Measurements from ENCODE around the gene TMEM43. TPM values are rescaled to one million over a fixed set of nuclear protein-coding genes. Genes with fewer than 3 reads are reported as not detected.
"Not testable (repeated sequence)": the region's sequence is repeated elsewhere in the genome, so short reads cannot be mapped to it uniquely, and the experiment has no call there.

TMEM43 gene
- total and polyA plus RNA-seq, 4 donors: 42.7 to 79.3 (median 48.9) TPM

DNA sequence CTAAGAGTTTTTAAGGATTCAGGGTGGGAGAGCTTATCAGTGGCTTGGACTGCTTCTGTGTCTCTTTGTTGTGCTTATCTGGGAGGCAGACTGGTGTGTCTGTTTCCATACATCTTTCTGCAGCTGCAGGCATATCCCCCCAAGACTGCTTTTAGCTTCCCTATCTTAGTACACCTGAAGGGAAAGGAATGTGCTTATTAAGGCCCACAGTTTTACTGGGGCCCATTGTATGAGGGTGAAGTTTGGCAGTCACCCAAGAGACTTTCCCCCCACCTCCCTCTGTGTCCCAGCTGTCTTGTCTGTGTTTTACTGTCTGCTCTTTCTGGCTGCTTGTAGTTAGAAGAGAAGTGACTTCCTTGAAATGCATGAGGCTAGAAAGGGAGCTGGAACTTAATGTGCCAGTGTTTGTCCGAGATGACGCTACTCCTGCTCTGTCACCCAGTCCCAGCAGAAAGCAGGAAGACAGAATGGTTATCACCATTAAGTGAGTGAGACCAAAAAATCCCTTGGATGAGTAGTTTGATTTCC lies 3.9 kb upstream of the TMEM43 start:
- H3K9me3 ChIP-seq (ENCODE audit: control insufficient read depth, insufficient read depth, low read length); DNase-seq (ENCODE audit: low read depth in 4 of 6, low spot score in 6 of 6); H3K4me3 ChIP-seq (ENCODE audit: low read depth, low read length); H3K27me3 ChIP-seq (ENCODE audit: control insufficient read depth, insufficient read depth, low read length); H3K27ac ChIP-seq (ENCODE audit: low read depth, low read length): not testable (repeated sequence)
- Histone ChIP-seq H3K4me1 (ENCODE audit: control insufficient read depth, insufficient read depth, low read length) (peaks cover 16% of the 10 kb centered on the region), H3K36me3 (ENCODE audit: control insufficient read depth, insufficient read depth, low read length) (peaks cover 10% of the 10 kb centered on the region)
- WGBS (ENCODE audit: insufficient coverage): no CpG with 5 or more reads among the region's 2 CpGs

DNA sequence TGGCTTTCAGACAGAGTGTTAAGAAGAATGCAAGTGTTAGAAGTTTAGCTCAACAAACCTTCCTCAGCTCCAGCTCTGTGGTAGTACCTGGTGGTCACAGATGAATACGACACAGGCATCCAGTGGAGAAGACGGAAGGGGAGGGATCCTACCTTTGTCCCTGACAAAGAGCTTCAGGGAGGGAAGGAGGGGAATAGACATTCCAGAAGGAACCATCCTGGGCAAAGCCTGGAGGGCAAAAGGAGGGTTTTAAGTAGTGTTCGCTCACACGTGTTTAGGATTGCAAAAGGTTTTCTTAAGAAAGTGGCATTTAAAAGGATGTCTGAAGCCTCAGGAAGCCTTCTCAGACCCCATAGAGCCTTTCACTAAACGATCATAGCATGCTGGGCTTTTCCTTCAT lies 3.0 kb upstream of the TMEM43 start:
- WGBS (ENCODE audit: insufficient coverage): 83% methylated on average over 3 of the region's 5 CpGs
- Histone ChIP-seq H3K36me3 (ENCODE audit: control insufficient read depth, insufficient read depth, low read length) (peaks cover 8% of the 10 kb centered on the region), H3K27me3 (ENCODE audit: control insufficient read depth, insufficient read depth, low read length) (no peaks in the 10 kb centered on the region), H3K9me3 (ENCODE audit: control insufficient read depth, insufficient read depth, low read length) (no peaks in the 10 kb centered on the region), H3K4me1 (ENCODE audit: control insufficient read depth, insufficient read depth, low read length) (peaks cover 22% of the 10 kb centered on the region), H3K4me3 (ENCODE audit: low read depth, low read length) (no peak overlapping the region), H3K27ac (ENCODE audit: low read depth, low read length) (no peak overlapping the region)
- no peak for DNase-seq (ENCODE audit: low read depth in 4 of 6, low spot score in 6 of 6)

DNA sequence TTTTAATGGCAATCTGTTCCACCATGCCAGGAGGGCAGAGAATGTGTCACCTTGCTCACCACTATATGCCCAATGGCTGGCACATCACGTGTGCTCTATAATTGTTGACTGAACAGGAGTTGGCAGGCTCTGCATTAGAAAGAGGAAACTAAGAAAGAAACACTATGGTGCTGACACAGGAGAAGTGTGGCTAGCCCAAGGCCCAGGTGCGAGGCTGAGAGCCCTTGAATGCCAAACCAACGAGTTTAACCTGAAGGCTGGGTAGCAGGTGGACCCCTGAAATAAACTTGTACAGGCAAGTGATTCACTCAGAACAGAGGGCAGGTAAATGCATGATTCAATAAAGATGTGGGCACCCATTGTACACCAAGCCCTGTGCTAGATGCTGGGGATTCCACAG lies 2.6 kb upstream of the TMEM43 start:
- H3K4me1 ChIP-seq (ENCODE audit: control insufficient read depth, insufficient read depth, low read length): peaks cover 22% of the 10 kb centered on the region

DNA sequence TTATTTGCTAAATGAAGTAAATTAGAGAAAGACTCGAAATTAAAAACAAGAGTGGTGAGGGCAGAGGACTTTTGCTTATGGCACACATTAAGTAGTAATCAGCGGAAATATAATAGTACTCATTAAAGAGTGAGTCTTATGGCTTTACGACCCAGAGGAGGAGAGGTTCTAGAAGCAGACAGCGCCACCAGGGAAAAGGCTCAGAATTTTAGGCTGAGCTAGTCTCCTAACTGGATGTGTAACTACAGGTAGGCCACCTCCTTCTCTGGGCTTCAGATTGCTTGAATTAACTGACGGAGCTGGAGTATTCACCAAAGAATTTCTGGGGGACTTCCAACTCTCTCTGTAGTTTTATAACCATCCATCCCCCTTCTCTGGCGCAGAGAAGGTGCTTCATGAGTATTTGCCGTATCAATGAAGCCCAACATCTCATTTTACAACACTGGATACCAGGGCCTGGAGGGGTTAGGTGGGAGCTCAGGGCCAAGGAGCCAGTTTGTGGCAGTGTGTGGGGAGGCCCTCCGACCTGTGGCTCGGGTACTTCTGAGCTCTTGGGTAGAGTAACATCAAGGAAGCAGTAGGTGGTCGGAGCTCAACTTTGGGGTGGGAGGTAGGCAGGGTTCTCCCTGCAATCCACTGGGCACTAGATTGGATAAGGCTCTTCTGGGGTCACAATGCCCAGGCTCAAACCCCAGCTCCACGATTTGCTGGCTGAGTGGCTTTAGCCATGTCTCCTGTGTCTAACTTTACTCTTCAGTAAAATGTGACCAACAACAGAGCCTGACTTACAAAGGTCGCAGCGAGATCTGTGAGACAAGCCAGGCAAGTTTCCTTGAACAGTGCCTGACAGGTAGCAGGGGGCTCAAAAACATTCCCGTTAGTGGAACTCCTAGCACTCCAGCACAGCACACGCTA lies 1.3 kb upstream of the TMEM43 start:
- WGBS (ENCODE audit: insufficient coverage): 54% methylated on average over 11 of the region's 15 CpGs
- DNase-seq (ENCODE audit: low read depth in 4 of 6, low spot score in 6 of 6): no peak
- Histone ChIP-seq H3K4me1 (ENCODE audit: control insufficient read depth, insufficient read depth, low read length) (peaks cover 22% of the 10 kb centered on the region), H3K4me3 (ENCODE audit: low read depth, low read length) (peak overlapping the region; percentile 89), H3K27me3 (ENCODE audit: control insufficient read depth, insufficient read depth, low read length) (no peaks in the 10 kb centered on the region), H3K9me3 (ENCODE audit: control insufficient read depth, insufficient read depth, low read length) (no peaks in the 10 kb centered on the region), H3K27ac (ENCODE audit: low read depth, low read length) (no peak overlapping the region), H3K36me3 (ENCODE audit: control insufficient read depth, insufficient read depth, low read length) (peaks cover 16% of the 10 kb centered on the region)

More for the DNA sequence above, 2.6 kb upstream of the TMEM43 start:
- no peaks in the 10 kb centered on the region for H3K9me3 ChIP-seq (ENCODE audit: control insufficient read depth, insufficient read depth, low read length)
- H3K27me3 ChIP-seq (ENCODE audit: control insufficient read depth, insufficient read depth, low read length): no peaks in the 10 kb centered on the region
- no peak overlapping the region for H3K27ac ChIP-seq (ENCODE audit: low read depth, low read length)
- peaks cover 10% of the 10 kb centered on the region for H3K36me3 ChIP-seq (ENCODE audit: control insufficient read depth, insufficient read depth, low read length)
- 98% methylated on average over 3 of the region's 3 CpGs for WGBS (ENCODE audit: insufficient coverage)
- no peak overlapping the region for H3K4me3 ChIP-seq (ENCODE audit: low read depth, low read length)
- no peak for DNase-seq (ENCODE audit: low read depth in 4 of 6, low spot score in 6 of 6)

DNA sequence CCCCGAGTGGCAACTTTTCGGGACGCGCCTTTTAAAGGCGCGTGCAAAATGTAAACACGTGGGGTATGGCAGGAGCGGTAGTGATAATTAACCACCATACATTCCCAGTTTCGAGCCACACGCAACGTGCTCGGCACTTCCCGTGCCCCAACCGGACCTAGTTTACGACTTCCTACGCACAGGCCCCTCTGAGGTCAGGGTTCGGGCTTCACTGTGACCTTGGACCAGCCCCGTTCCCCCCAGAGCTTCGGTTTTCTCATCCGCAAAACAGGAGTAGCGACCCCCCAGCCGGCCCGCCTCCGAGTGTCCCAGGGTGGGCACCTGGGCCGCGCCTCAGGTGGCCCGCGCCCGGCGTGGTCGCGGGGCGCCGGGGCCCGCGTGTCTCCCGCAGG lies 633 bp upstream of the TMEM43 start:
- DNase-seq (ENCODE audit: low read depth in 4 of 6, low spot score in 6 of 6): peak in 2 of 6 donors; percentile 81 to 85
- Histone ChIP-seq H3K27ac (ENCODE audit: low read depth, low read length) (no peak overlapping the region), H3K4me1 (ENCODE audit: control insufficient read depth, insufficient read depth, low read length) (peaks cover 22% of the 10 kb centered on the region), H3K4me3 (ENCODE audit: low read depth, low read length) (peak overlapping the region; percentile 89), H3K36me3 (ENCODE audit: control insufficient read depth, insufficient read depth, low read length) (peaks cover 17% of the 10 kb centered on the region), H3K27me3 (ENCODE audit: control insufficient read depth, insufficient read depth, low read length) (no peaks in the 10 kb centered on the region), H3K9me3 (ENCODE audit: control insufficient read depth, insufficient read depth, low read length) (no peaks in the 10 kb centered on the region)
- WGBS (ENCODE audit: insufficient coverage): 0% methylated on average over 31 of the region's 37 CpGs

DNA sequence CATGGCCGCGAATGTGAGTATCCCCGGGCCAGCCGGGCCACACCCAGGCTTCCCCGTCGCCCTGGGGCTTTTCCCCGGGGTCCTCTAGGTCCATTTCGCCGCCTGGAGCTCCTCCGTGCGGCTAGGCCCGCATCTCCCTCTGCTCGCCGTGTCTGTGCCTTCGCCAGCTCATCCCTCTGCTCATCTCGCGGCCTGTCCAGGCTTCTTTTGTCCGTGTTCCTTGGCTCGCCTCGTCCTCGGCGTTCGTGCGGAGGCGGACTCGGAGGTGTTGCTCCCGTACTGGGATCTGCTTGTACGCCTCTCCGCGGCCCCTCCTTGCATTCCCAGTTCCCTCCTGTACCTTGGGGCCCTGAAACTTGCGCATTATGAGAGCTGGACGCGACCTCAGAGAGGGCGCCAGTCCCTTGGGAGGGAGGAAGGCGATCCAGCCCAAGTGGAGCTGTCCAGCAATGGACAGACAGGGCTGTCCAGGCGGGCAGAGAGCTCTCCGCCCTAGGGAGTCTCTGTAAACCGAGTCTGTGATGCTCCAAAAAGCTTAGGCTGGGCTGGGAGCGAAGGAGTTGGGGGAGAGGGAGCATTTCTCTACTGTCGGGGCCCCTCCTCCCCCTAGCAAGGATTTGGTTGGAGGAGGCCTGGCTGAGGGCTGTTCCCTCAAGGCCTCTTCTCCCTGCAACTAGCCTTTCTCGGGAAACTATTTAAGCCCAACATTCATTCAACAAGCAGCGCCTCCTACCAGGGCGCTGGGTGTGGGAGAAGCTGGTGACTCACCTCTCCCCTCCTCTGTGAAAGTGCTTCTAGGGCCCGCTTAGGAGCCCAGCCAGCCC lies 553 bp downstream of the TMEM43 start:
- H3K4me1 ChIP-seq (ENCODE audit: control insufficient read depth, insufficient read depth, low read length): peaks cover 22% of the 10 kb centered on the region
- peaks cover 22% of the 10 kb centered on the region for H3K36me3 ChIP-seq (ENCODE audit: control insufficient read depth, insufficient read depth, low read length)
- DNase-seq (ENCODE audit: low read depth in 4 of 6, low spot score in 6 of 6): peak in 1 of 6 donors; percentile 37
- no peaks in the 10 kb centered on the region for H3K27me3 ChIP-seq (ENCODE audit: control insufficient read depth, insufficient read depth, low read length)
- no peaks in the 10 kb centered on the region for H3K9me3 ChIP-seq (ENCODE audit: control insufficient read depth, insufficient read depth, low read length)
- H3K27ac ChIP-seq (ENCODE audit: low read depth, low read length): peak overlapping the region; percentile 78
- peak overlapping the region; percentile 89 for H3K4me3 ChIP-seq (ENCODE audit: low read depth, low read length)
- WGBS (ENCODE audit: insufficient coverage): 0% methylated on average over 39 of the region's 44 CpGs

DNA sequence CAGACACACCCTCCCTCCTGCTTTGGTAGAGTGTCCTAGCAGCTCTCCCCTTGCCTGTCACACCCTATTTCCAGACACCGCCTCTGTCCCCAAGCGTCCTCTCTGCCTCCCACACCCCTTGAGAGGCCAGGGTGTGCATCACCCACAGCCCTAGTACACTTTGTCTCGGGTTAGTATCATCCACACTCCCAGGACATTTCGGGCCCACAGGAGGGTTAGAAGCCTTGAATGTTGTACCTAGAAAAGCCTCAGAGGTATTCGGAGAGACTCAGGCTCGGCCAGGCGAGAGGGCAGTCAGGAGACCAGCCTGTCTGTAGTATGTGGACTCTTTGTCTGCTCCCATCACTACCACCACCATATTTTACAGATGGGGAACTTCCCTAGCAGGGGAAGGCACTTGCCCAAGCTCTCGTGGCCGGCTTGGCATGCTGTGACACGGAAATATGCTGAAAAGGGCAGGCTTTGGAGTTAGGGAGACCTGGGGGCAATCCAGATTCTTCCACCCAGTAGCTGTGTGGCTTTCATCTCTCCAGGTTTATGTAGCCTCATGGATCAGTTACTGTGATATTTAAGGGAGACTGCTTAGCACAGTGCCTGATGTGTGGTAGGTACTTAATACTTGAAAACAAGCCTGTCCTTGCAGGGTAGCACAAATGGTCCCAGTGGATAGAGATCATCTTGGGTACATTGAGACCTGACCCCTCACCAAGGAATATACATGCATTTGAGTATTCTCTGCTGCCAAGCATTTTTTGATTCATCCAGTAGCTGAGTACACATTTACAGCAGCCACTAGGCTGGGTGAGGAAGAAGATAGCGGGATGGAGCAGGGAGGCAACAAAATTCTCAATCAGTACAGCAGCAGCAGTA lies 1.4 kb downstream of the TMEM43 start:
- Histone ChIP-seq H3K9me3 (ENCODE audit: control insufficient read depth, insufficient read depth, low read length) (no peaks in the 10 kb centered on the region), H3K4me3 (ENCODE audit: low read depth, low read length) (peak overlapping the region; percentile 89), H3K4me1 (ENCODE audit: control insufficient read depth, insufficient read depth, low read length) (peaks cover 22% of the 10 kb centered on the region), H3K27me3 (ENCODE audit: control insufficient read depth, insufficient read depth, low read length) (no peaks in the 10 kb centered on the region), H3K27ac (ENCODE audit: low read depth, low read length) (peak overlapping the region; percentile 78), H3K36me3 (ENCODE audit: control insufficient read depth, insufficient read depth, low read length) (peaks cover 31% of the 10 kb centered on the region)
- no peak for DNase-seq (ENCODE audit: low read depth in 4 of 6, low spot score in 6 of 6)
- 78% methylated on average over 3 of the region's 11 CpGs for WGBS (ENCODE audit: insufficient coverage)

DNA sequence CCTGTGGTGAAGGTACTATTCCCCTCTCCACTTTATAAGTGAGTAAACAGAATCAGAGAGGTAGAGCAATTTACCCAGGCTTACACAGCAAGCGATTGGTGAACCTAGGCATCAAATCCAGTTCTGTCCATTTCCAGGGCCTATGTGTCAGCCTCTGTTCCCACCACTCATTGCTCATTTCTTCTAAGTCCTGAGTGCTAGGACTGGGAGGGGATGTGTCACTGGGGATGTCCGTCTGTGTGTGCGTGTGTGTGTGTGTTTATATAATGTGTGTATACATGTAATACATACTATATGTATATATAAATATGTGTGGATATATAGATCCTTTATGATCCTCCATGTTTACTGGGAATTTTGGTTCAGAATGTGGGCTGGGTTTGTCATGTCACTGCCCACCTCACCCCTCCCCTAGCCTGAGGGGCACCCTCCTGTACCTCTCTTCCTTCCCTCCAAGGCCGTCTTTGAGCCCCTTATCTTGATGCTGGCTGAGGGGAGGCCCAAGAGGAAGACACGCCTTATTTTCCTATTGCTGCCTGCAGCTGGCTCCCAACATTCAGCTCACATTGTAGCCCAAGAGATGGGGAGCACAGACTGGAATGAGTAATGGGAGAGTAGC lies 2.1 kb downstream of the TMEM43 start:
- no peak for DNase-seq (ENCODE audit: low read depth in 4 of 6, low spot score in 6 of 6)
- peaks cover 22% of the 10 kb centered on the region for H3K4me1 ChIP-seq (ENCODE audit: control insufficient read depth, insufficient read depth, low read length)
- H3K36me3 ChIP-seq (ENCODE audit: control insufficient read depth, insufficient read depth, low read length): peaks cover 38% of the 10 kb centered on the region
- no CpG with 5 or more reads among the region's 5 CpGs for WGBS (ENCODE audit: insufficient coverage)
- no peaks in the 10 kb centered on the region for H3K27me3 ChIP-seq (ENCODE audit: control insufficient read depth, insufficient read depth, low read length)
- H3K9me3 ChIP-seq (ENCODE audit: control insufficient read depth, insufficient read depth, low read length): no peaks in the 10 kb centered on the region
- H3K27ac ChIP-seq (ENCODE audit: low read depth, low read length): no peak overlapping the region
- no peak overlapping the region for H3K4me3 ChIP-seq (ENCODE audit: low read depth, low read length)

All from spinal cord (tissue), 10 donors.